Activated CD4-positive, alpha-beta T cell treated with anti-CD3 and anti-CD28 coated beads, Interleukin-2, amount 50 U/mL, for 1 hour (primary cell): ENCODE data around the gene HCAR2.
"Not testable (repeated sequence)": the region's sequence is repeated elsewhere in the genome, so short reads cannot be mapped to it uniquely, and the experiment has no call there.

ENCODE experiments used
- DNase-seq: peaks from one replicate; pipeline ENCODE4 v3.0.0-alpha.2; 2020

Gene HCAR2

DNA sequence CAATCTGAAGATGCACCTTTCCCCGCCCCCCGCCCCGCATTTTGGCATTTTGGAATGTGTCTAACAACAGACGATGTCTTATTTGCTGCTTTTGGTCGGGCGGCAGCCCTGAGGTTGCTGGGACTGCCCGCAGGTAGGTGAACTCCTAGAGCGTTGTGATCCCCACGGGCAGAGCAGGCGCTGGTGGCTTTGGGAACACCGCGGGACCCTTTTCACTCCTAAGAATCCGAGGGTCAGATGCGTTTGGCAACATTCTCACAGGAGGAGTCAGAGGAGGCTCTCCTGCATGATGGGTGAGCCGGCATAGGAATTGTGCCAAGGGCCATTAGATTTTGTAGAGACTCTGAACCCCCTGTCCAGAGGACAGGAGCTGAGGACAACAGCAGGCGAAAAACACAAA lies 41.9 kb downstream of the HCAR2 start:
- no peak for DNase-seq

DNA sequence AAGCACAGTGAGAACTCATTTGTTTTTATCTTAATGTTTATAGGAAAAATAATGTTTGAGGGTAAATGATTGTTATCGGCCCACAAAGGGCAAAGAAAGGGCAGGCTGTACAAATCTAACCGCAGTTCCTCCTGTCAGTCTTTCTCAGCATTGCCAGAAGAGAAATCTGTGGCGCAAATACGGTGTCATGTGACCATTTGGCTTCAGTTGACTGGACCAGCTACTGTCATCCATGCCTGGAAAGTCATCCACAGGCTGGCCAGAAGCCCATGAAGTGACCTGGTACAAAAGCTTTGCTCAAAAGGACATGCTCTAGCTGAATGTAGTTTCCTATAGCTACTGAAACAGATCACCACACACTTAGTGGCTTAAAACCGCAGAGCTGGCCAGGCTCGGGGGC lies 43.6 kb downstream of the HCAR2 start:
- DNase-seq, result no peak

DNA sequence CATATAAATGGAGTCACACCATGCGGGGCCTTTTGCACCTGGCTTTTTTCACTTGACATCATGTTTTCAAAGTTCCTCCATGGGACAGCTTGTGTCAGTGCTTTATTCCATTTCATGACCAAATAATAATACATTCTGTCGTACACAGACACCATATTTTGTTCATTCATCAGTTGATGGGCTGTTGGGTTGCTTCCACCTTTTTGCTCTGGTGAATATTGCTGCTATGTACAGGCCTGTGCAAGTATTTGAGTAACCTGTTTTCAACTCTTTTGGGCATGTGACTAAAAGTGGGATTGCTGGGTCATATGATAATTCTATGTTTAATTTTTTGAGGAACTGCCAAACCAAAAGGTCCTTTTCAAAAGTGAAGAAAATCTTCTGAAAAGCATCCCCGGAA lies 46.9 kb downstream of the HCAR2 start:
- no peak for DNase-seq

DNA sequence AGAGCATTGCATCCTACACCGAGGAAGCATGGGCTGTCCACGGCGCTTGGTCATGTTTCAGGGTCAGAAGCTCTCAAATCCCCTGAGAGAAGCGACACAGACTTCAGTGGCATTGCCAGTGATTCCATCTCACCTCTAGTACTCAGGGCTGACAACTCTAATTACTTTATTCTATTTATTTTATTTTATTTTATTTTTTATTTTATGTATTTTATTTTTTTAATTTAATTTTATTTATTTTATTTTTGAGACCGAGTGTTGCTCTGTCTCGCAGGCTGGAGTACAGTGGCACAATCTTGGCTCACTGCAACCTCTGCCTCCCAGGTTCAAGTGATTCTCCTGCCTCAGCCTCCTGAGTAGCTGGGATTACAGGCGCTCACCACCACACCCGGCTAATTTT lies 49.9 kb downstream of the HCAR2 start:
- not testable (repeated sequence) for DNase-seq

DNA sequence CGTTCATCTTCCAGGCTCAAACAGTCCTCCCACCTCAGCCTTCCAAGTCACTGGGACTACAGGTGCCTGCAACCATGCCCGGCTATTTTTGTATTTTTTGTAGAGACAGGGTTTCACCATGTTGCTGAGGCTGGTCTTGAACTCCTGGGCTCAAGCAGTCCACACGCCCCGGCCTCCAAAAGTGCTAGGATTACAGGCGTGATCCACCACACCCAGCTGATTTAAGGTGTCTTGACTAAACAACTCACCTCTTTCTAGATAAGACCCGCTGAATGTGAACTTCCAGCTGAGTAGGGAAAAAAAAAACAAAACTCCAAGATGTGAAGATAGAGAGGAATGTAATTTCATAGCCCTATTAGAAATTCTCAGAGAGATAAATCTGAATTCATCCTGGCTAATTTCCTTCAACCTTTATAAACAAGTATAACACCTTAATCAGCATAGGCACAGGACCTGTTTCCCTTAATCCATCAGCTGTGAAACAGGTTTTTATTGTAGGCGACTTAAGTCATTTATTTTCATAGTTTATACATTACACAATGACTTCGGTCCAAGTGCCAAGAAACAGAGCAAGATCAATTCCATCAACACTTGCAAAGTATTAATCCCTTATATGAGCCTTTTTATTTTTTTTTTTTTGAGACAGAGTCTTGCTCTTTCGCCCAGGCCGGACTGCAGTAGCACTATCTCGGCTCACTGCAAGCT lies 51.5 kb downstream of the HCAR2 start:
- DNase-seq, result no peak
